22Rv1 (cell line): Measurements from ENCODE around the gene RYR2.

Experiments used
- ZFX ChIP-seq: fragments of 450-650 bp; IDR thresholded peaks from 2 replicates; pipeline ENCODE4 v1.6.1; 2017; ENCODE audit warnings: antibody characterized with exemption, borderline replicate concordance
- TF ChIP-seq, protein P1 (sequence below): fragments of 450-650 bp; IDR thresholded peaks from 2 replicates; pipeline ENCODE4 v1.5.1; 2017; ENCODE audit warnings: mild to moderate bottlenecking

DNA sequence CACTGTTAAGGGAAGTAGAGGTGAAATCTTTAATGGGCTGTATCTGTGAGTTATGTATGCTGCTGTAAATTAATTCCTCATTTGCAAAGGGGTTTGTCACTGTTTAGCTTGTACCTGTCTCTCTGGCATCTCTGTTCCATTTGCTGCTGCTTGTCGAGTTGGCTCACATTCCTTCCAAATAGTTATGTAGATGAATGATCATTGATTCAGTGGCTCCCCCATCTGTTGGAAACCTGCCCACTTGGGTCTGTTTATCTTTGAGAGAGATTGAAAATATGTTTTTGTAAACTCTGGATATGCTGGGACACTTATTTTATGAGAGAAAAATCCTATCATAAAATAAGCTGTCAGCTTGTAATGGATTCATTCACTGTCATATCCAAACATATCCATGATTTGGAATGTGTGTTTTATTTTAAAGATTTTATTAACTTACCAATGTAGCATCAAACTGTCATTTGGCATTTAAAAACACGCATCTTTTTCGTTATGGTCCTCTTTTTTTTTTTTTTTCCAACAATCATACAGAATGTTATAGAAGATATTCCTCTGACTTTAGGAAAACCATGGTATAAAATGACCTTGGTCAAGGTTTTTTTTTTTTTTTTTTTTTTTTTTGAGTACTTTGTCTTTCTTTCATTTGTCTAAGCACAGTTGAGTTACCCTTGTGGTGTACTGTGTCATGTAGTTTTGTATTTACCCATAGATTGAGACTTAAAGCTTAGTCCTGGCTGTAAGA lies 3.5 kb downstream of the RYR2 start:
- no peak for TF ChIP-seq ZFX
- TF ChIP-seq, protein P1, sequence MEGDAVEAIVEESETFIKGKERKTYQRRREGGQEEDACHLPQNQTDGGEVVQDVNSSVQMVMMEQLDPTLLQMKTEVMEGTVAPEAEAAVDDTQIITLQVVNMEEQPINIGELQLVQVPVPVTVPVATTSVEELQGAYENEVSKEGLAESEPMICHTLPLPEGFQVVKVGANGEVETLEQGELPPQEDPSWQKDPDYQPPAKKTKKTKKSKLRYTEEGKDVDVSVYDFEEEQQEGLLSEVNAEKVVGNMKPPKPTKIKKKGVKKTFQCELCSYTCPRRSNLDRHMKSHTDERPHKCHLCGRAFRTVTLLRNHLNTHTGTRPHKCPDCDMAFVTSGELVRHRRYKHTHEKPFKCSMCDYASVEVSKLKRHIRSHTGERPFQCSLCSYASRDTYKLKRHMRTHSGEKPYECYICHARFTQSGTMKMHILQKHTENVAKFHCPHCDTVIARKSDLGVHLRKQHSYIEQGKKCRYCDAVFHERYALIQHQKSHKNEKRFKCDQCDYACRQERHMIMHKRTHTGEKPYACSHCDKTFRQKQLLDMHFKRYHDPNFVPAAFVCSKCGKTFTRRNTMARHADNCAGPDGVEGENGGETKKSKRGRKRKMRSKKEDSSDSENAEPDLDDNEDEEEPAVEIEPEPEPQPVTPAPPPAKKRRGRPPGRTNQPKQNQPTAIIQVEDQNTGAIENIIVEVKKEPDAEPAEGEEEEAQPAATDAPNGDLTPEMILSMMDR: no peak
